Upper lobe of left lung (tissue), 4 donors: ENCODE measurements around the gene AKAP8L.

ENCODE experiments used
- CTCF ChIP-seq, 6 experiments: fragments of 450-650 bp in 4 of 6; fragments of 200-600 bp in 2 of 6; sonication (generic) in 2 of 6; IDR thresholded peaks; one replicate each; pipeline ENCODE4 v1.5.1; 2016 to 2019; ENCODE audit warnings: antibody characterized with exemption in 6 of 6
- POLR2AphosphoS5 ChIP-seq, 2 donors: sonication (generic); formaldehyde crosslinking; IDR thresholded peaks; one replicate each; pipeline ENCODE4 v1.5.1; 2017; ENCODE audit warnings: antibody characterized with exemption in 2 of 2

- TF ChIP-seq CTCF (IDR thresholded peaks at IDR 0.05) (no peak), POLR2AphosphoS5 (IDR thresholded peaks at IDR 0.05) (no peak)
Observed at GRCh38 chr19:15448778-15449619, 30.2 kb upstream of the AKAP8L start.
